GM19455 (cell line): ENCODE data around the gene PAQR5.

Experiments
- ATAC-seq: cut with Tn5 transposase; IDR thresholded peaks from one replicate; pipeline ENCODE4 v1.9.1; 2021; ENCODE audit not compliant: unreplicated experiment

The PAQR5 gene

DNA sequence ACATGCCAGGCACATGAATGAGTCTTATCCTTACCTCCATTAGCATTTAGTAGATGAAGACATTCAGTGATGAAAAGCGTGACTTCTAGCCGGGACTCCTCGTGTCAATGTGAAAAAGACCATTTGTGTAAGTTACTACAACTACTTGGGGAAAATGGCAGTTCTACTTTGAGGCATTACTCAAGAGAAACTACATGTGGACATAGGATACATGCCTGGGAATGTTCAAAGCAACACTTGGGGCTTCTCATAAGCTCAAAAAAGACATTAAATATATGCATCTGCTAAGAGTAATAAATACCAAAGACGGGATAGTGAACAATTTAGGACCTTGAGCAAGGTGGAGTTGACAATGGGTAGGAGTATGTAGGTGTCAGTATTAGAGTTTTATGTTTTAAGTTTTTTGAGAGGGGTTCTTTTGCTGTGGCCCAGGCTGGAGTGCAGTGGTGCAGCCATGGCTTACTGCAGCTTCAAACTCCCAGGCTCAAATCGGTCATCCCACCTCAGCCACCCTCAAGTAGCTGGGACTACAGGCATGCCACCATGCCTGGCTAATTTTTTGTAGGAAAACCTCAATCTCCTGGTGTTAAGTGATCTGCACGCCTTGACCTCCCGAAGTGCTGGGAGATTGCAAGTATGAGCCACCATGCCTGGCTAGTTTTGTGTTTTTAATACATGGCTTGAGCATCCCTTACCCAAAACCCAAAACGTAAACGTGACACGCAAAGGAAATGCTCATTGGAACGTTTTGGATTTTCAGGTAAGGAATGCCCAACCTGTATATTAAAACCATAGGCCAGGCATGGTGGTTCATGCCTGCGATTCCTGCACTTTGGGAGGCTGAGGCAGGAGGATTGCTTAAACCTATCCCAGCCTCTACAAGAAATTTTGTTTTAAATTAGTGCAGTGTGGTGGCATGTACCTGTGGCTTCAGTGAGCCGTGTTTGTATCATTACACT lies 157.8 kb downstream of the PAQR5 start:
- no peak for ATAC-seq
